HFFc6 (cell line): ENCODE results near the gene ARHGEF26. TPM values are rescaled to one million over a fixed set of nuclear protein-coding genes. Genes with fewer than 3 reads are reported as not detected.

Experiments used
- DNase-seq: peaks from one replicate; pipeline ENCODE4 v3.0.0-alpha.2; 2018
- H3K27ac Mint-ChIP-seq: 2 replicates; pipeline ENCODE4 v1.8.0; 2020; ENCODE audit warnings: mild to moderate bottlenecking, mixed read lengths
- H3K27me3 Mint-ChIP-seq: 2 replicates; pipeline ENCODE4 v1.8.0; 2021; ENCODE audit warnings: mild to moderate bottlenecking, moderate library complexity, mixed read lengths; ENCODE audit not compliant: insufficient read depth
- H3K36me3 Mint-ChIP-seq: 2 replicates; pipeline ENCODE4 v1.8.0; 2021; ENCODE audit warnings: low read depth, mixed read lengths
- H3K4me1 Mint-ChIP-seq: 2 replicates; pipeline ENCODE4 v1.8.0; 2020; ENCODE audit warnings: low read depth, mixed read lengths
- H3K4me3 Mint-ChIP-seq: 2 replicates; pipeline ENCODE4 v1.8.0; 2020; ENCODE audit warnings: mild to moderate bottlenecking, moderate library complexity, mixed read lengths
- H3K9me3 Mint-ChIP-seq: 2 replicates; pipeline ENCODE4 v1.8.0; 2020; ENCODE audit warnings: mild to moderate bottlenecking, mixed read lengths
- total RNA-seq, 6 experiments: library from RNA; stranded (reverse); fragmentation: NEBNext Ultra II Directional; extraction: Animal tissue kit (Norgen Biotek cat#: 25700); gene quantifications; 2 replicates in 1 of 6; 3 replicates in 5 of 6; pipeline ENCODE4 v1.2.3, GENCODE V29; 2021
- TF ChIP-seq, protein P1 (sequence below): fragments of 200-600 bp; sonication (generic); IDR thresholded peaks from 2 replicates; pipeline ENCODE4 v1.5.0; 2021; ENCODE audit warnings: antibody characterized with exemption, mild to moderate bottlenecking

The ARHGEF26 gene
- total RNA-seq, 6 experiments from 2014 or later = 0.05 TPM; not detected in 5

DNA sequence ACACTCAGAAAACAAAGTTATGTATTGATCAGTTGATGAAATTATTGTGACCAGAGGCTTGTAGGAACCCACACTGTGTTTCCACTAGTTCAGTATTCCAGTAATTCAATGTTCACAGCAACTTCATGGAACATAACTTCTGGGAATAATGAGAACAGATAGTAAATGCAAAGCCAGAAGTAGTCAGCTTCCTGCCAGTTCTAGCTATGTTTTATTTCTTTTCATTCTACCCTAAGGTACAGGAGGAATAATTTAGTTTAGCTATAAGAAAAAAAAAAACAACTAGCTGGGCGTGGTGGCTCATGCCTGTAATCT lies 48.6 kb downstream of the ARHGEF26 start:
- Mint-ChIP-seq H3K4me1 (no peaks in the 10 kb centered on the region), H3K27ac (no peak overlapping the region), H3K36me3 (no peaks in the 10 kb centered on the region), H3K9me3 (peaks cover 23% of the 10 kb centered on the region), H3K4me3 (no peak overlapping the region), H3K27me3 (no peaks in the 10 kb centered on the region)
- TF ChIP-seq, protein P1, sequence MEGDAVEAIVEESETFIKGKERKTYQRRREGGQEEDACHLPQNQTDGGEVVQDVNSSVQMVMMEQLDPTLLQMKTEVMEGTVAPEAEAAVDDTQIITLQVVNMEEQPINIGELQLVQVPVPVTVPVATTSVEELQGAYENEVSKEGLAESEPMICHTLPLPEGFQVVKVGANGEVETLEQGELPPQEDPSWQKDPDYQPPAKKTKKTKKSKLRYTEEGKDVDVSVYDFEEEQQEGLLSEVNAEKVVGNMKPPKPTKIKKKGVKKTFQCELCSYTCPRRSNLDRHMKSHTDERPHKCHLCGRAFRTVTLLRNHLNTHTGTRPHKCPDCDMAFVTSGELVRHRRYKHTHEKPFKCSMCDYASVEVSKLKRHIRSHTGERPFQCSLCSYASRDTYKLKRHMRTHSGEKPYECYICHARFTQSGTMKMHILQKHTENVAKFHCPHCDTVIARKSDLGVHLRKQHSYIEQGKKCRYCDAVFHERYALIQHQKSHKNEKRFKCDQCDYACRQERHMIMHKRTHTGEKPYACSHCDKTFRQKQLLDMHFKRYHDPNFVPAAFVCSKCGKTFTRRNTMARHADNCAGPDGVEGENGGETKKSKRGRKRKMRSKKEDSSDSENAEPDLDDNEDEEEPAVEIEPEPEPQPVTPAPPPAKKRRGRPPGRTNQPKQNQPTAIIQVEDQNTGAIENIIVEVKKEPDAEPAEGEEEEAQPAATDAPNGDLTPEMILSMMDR = no peak
- no peak for DNase-seq

DNA sequence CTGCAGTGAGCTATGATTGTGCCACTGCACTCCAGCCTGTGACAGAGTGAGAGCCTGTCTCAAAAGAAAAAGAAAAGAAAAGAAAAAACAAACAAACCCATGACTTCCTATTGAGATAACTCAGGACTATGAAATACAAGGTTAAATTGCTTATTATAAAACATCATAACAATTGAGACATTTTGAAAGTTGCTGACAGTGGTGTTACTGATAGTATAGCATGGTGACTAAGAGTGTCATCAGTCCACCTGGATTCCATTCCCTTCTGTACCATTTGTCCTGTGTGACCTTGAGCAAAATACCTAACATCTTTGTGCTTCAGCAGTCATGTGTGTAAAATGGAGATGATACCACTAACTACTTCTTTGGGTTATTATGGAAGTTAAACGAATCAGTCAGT lies 49.1 kb downstream of the ARHGEF26 start:
- no peak for DNase-seq
- Mint-ChIP-seq H3K4me3 (no peak overlapping the region), H3K36me3 (no peaks in the 10 kb centered on the region), H3K27ac (no peak overlapping the region), H3K27me3 (no peaks in the 10 kb centered on the region), H3K9me3 (peaks cover 22% of the 10 kb centered on the region), H3K4me1 (no peaks in the 10 kb centered on the region)
- TF ChIP-seq, protein P1 = no peak

DNA sequence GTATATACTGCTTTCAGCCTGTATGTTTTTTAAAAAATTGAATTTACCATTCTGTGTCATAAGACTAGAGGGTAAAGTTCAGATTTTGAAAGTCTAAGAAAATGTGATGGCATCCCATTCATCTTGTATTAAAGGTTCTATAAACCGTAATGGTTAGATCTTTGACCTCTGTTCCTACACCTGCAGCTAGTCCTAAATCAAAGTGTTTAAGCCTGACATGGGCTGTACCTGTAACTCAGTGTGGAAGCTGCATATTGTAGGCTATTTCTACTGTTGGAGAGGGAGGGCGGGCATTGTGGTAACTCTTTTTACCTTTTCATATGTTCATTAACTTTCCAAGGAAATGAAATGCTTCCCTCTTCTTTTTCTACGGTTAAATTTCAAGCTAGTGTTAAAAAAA lies 53.9 kb downstream of the ARHGEF26 start:
- TF ChIP-seq, protein P1 = no peak
- no peak for DNase-seq
- H3K27ac Mint-ChIP-seq = no peak overlapping the region
- H3K4me1 Mint-ChIP-seq = no peaks in the 10 kb centered on the region
- H3K36me3 Mint-ChIP-seq = no peaks in the 10 kb centered on the region
- H3K9me3 Mint-ChIP-seq = peaks cover 37% of the 10 kb centered on the region
- H3K4me3 Mint-ChIP-seq = no peak overlapping the region
- no peaks in the 10 kb centered on the region; the same call in 1 of the 2 replicates for H3K27me3 Mint-ChIP-seq

DNA sequence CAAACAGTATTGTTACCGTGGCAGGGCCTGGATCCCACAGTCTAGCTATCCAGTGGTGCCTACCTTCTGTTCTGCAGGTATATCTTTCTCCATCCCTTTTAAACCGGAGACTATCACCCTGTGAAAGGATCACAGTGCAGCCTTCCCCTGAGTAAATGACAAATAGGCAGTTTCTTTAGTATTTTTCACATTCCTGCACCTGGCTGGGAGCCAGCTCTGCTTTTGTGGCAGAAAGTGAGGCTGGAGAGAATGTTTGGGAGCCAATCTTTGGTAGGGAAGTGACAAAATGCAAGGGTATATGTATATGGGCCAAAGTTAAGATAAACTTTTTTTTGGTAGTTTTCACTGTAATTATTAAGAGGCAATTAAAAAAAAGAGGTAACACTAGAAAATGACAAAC lies 54.8 kb downstream of the ARHGEF26 start:
- H3K9me3 Mint-ChIP-seq = peaks cover 40% of the 10 kb centered on the region
- TF ChIP-seq, protein P1 = no peak
- no peaks in the 10 kb centered on the region for H3K36me3 Mint-ChIP-seq
- no peaks in the 10 kb centered on the region; the same call in 1 of the 2 replicates for H3K27me3 Mint-ChIP-seq
- H3K4me3 Mint-ChIP-seq = no peak overlapping the region
- H3K27ac Mint-ChIP-seq = no peak overlapping the region
- H3K4me1 Mint-ChIP-seq = no peaks in the 10 kb centered on the region
- no peak for DNase-seq

DNA sequence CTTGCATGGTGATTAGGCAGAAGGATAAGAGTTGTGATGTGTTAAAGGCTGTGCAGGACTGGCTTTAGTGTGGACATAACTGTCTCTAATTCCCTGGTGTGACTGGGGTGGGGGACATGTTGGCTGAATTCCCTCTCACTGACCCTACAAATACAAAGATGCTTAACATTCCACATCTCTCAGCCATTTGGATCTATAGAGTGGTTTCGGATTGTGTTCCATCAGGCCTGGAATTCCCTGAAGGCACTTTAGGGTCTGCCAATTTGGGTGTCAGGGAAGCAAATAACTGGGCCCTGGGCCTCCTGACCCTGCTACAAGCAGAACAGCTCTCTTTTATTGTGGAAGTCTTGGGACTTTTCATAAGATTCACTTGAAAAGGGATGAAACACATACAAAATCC lies 56.2 kb downstream of the ARHGEF26 start:
- no peaks in the 10 kb centered on the region for H3K4me1 Mint-ChIP-seq
- peaks cover 36% of the 10 kb centered on the region for H3K9me3 Mint-ChIP-seq
- no peak overlapping the region for H3K4me3 Mint-ChIP-seq
- no peaks in the 10 kb centered on the region for H3K36me3 Mint-ChIP-seq
- DNase-seq = no peak
- H3K27me3 Mint-ChIP-seq = no peaks in the 10 kb centered on the region; the same call in 1 of the 2 replicates
- H3K27ac Mint-ChIP-seq = no peak overlapping the region
- TF ChIP-seq, protein P1 = no peak

DNA sequence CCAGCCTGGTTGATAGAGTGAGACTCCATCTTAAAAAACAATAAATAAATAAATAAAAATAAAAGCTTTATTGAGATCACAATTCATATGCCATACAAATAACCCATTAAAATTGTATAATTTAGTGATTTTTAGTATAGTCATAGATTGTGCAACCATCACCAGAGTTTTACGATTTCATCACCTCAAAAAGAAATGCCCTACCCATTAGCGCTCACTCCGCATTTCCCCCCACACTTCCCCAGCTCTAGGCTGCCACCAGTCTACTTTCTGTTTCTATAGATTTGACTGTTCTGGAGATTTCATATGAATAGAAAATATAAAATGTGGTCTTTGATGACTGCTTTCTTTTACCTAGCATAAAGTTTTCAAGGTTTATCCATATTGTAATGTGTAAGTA lies 57.0 kb downstream of the ARHGEF26 start:
- H3K36me3 Mint-ChIP-seq = no peaks in the 10 kb centered on the region

More for the DNA sequence above, 57.0 kb downstream of the ARHGEF26 start:
- no peak for DNase-seq
- Mint-ChIP-seq H3K4me1 (no peaks in the 10 kb centered on the region), H3K9me3 (peaks cover 37% of the 10 kb centered on the region), H3K27ac (no peak overlapping the region), H3K4me3 (no peak overlapping the region), H3K27me3 (no peaks in the 10 kb centered on the region; the same call in 1 of the 2 replicates)
- TF ChIP-seq, protein P1 = no peak
